Measurements from ENCODE around the gene OSBPL2. TPM values are rescaled to one million over a fixed set of nuclear protein-coding genes. Genes with fewer than 3 reads are reported as not detected.
A peak's percentile ranks its signal among the peaks of the same experiment; 100 is the strongest.

Gene OSBPL2
- total and polyA plus RNA-seq, 7 donors, result 9.6 to 30.9 (median 22.8) TPM

DNA sequence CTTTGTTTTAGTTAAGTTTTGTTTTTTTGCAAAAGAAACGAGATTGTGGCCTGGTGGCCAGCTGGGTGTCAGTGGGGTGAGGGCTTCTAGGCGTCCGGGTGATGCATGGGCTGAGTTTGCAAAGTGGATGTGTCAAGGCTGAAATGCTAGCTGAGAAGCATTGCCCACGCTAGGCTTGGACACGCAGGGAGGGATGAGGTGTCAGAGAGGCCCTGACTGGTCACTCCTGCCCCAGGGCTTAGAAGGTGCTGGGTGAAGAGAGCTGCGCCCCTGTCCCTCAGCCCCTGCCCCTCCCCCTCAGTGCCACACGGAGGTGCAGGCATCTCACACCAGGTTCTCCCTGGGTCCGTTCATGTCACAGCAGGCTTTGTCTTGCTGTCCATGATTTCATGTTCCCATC, 8.1 kb downstream of the OSBPL2 start:
- intact Hi-C loops (cut with DNase I), result no loop called here
- ATAC-seq, result peak in 2 of 4 donors; percentile 26 to 34
- Histone ChIP-seq H3K27ac (peak overlapping the region; percentile 89), H3K36me3 (ENCODE audit: insufficient read depth in 1 of 2, low read depth in 1 of 2) (peaks cover 0 to 10% of the 10 kb centered on the region in 2 donors), H3K4me1 (peaks cover 60% of the 10 kb centered on the region), H3K9me3 (no peaks in the 10 kb centered on the region), H3K27me3 (ENCODE audit: insufficient read depth in 3 of 3, low read length in 2 of 3) (no peaks in the 10 kb centered on the region), H3K4me3 (no peak overlapping the region)
- TF ChIP-seq, protein P1, sequence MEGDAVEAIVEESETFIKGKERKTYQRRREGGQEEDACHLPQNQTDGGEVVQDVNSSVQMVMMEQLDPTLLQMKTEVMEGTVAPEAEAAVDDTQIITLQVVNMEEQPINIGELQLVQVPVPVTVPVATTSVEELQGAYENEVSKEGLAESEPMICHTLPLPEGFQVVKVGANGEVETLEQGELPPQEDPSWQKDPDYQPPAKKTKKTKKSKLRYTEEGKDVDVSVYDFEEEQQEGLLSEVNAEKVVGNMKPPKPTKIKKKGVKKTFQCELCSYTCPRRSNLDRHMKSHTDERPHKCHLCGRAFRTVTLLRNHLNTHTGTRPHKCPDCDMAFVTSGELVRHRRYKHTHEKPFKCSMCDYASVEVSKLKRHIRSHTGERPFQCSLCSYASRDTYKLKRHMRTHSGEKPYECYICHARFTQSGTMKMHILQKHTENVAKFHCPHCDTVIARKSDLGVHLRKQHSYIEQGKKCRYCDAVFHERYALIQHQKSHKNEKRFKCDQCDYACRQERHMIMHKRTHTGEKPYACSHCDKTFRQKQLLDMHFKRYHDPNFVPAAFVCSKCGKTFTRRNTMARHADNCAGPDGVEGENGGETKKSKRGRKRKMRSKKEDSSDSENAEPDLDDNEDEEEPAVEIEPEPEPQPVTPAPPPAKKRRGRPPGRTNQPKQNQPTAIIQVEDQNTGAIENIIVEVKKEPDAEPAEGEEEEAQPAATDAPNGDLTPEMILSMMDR (IDR thresholded peaks at IDR 0.05), result no peak
- WGBS, 3 donors, result 60 to 68% (median 60%) methylated on average over 8 of the region's 8 CpGs
- no peak for DNase-seq

DNA sequence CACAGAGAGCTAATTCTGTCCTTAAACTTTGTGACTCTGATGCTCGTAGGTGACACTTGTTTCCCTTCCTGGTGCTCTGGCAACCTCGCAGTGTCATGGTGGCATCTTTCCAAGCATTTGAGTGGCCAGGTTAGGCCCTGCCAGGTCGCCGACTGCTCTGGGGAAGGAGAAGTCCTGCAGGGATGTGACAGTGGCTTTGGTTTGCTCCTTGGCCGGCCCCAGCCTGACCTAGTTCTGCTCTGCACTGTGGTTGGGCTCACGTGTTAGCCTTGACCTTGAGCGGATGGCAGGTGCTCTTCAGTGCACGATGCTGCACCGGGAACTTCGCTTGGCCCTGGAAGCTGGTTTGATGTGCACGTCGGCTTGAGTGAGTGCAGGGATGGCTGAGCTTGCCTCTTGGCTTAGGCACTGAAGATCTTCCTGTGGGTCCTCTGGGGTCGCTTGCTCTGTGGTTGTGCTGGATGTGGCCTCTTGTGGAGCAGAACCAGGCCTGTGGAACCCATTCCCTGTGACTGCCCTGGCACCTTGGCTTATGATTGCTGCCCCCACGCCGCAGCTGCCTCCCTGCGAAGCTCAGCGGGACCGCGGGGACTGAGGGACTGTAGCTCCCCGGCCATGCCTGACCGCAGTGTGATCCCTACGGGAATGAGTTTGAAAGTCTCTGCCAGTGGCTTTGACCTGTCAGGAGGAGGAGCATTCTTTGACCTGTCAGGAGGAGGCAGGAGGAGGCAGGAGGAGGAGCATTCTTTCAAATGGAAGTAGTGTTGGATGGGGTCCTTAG, 8.7 kb downstream of the OSBPL2 start:
- H3K27me3 ChIP-seq (ENCODE audit: insufficient read depth in 3 of 3, low read length in 2 of 3), result no peaks in the 10 kb centered on the region
- H3K36me3 ChIP-seq (ENCODE audit: insufficient read depth in 1 of 2, low read depth in 1 of 2), result peaks cover 0 to 10% of the 10 kb centered on the region in 2 donors
- WGBS, 3 donors, result 27 to 37% (median 30%) methylated on average over 22 of the region's 22 CpGs
- H3K4me1 ChIP-seq, result peaks cover 55% of the 10 kb centered on the region
- no peaks in the 10 kb centered on the region for H3K9me3 ChIP-seq
- peak; percentile 90 to 94 (median 92) for ATAC-seq
- H3K27ac ChIP-seq, result peak overlapping the region; percentile 89
- peak; percentile 69 to 87 for DNase-seq
- intact Hi-C loops (cut with DNase I), result no loop called here
- TF ChIP-seq, protein P1 (IDR thresholded peaks at IDR 0.05), result no peak
- H3K4me3 ChIP-seq, result no peak overlapping the region

DNA sequence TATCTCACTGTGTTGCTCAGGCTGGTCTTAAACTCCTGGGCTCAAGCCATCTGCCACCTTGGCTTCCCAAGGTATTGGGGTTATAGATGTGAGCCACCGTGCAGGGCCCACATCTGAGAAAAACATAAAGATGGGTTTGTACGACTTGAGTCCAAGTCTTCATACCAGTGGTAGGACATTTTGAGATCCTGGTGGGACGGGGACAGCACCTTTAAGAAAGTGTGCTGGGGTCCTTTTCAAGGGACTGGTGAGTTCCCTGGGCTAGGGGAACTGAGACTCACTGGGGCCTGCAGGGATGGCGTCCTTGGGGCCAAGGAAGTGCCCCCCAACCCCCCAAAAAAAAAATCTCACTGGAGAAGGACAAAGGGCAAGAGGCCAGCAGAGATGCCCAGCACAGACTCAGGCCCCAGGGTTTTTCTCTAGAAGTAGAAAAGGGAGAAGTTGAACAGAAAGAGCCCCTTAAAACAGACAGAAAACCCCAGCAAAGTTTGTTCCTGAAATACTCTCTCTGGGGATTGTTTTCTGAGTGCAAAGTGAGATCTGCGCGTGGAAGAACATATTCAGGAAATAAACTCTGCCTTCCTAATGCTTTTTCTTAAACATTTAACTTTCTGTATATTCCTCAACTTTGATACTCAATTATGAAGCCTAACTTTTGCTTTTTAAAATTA, 10.7 kb downstream of the OSBPL2 start:
- TF ChIP-seq, protein P1 (IDR thresholded peaks at IDR 0.05), result no peak
- DNase-seq (no peak), ATAC-seq (no peak)
- no peaks in the 10 kb centered on the region for H3K27me3 ChIP-seq (ENCODE audit: insufficient read depth in 3 of 3, low read length in 2 of 3)
- intact Hi-C loops (cut with DNase I), result no loop called here
- no peak overlapping the region for H3K4me3 ChIP-seq
- peaks cover 0 to 6% of the 10 kb centered on the region in 2 donors for H3K36me3 ChIP-seq (ENCODE audit: insufficient read depth in 1 of 2, low read depth in 1 of 2)
- H3K4me1 ChIP-seq, result peaks cover 53% of the 10 kb centered on the region
- H3K27ac ChIP-seq, result no peak overlapping the region
- no peaks in the 10 kb centered on the region for H3K9me3 ChIP-seq
- WGBS, 3 donors, result 82 to 89% (median 87%) methylated on average over 6 of the region's 6 CpGs

DNA sequence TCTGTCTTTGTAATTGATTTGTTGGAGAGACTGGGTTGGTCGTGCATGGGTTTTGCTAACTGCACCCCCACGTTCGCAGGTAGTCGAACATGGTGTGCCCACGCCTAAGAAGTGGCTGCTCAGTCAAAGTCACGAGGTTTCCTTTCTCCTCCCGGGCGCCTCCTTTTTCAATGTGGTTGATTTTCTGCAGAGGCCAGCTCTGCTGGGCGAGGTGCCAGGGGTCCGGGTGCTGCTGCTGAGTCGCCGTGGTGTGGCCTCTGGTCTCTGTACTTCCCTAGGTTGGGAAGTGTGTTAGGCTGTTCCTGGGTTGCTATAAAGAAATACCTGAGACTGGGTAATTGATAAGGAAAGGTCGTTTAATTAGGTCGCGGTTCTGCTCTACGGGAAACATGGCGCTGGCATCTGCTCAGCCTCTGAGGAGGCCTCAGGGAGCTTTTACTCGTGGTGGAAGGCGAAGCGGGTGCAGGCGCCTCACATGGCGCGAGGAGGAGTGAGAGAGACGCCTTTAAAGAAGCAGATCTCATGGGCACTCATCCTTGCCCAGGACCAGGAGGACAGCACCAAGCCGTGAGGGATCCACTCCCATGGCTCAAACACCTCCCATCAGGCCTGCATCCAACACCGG, 14.1 kb downstream of the OSBPL2 start:
- intact Hi-C loops (cut with DNase I), result no loop called here
- Histone ChIP-seq H3K4me3 (no peak overlapping the region), H3K27me3 (ENCODE audit: insufficient read depth in 3 of 3, low read length in 2 of 3) (no peaks in the 10 kb centered on the region), H3K27ac (no peak overlapping the region), H3K36me3 (ENCODE audit: insufficient read depth in 1 of 2, low read depth in 1 of 2) (peaks cover 0 to 21% of the 10 kb centered on the region in 2 donors), H3K9me3 (no peaks in the 10 kb centered on the region), H3K4me1 (peaks cover 19% of the 10 kb centered on the region)
- no peak for ATAC-seq
- 89 to 91% (median 89%) methylated on average over 26 of the region's 26 CpGs for WGBS, 3 donors
- TF ChIP-seq, protein P1 (IDR thresholded peaks at IDR 0.05), result no peak
- no peak for DNase-seq

Data from psoas muscle (tissue), 8 donors.